Body of pancreas (tissue), 4 donors: ENCODE results near the gene FARS2.

Experiments
- CTCF ChIP-seq, 7 experiments: fragments of 450-650 bp in 4 of 7; fragments of 200-600 bp in 3 of 7; sonication (generic) in 3 of 7; IDR thresholded peaks; one replicate each; pipeline ENCODE4 v1.5.1; 2016 to 2019; ENCODE audit warnings: antibody characterized with exemption in 7 of 7
- POLR2A ChIP-seq, 3 donors: fragments of 450-650 bp; IDR thresholded peaks; one replicate each; pipeline ENCODE4 v1.6.1; 2016; ENCODE audit warnings: antibody characterized with exemption in 3 of 3, mild to moderate bottlenecking in 2 of 3

DNA sequence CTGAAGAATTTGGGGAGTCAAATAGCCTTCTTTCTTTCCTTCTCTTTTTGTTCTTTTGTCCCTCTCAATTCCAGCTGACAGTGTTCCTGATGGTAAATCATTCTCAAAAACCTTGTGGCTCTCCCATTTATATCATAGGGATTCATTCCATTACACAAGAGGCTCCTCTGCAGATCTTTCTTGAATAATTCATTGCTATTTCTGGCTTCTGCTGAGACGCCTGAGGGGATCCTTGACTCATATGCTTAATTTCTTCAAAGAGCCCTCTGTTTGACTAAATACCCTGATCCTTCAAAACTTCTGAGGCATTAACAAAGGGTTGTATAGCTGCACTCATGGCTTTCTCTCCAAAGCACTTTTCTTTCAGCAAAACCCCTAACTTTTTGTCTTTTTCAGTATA is 289.3 kb downstream of the FARS2 start:
- TF ChIP-seq CTCF (IDR thresholded peaks at IDR 0.05): no peak
- no peak for TF ChIP-seq POLR2A (IDR thresholded peaks at IDR 0.05)
